ENCODE measurements around the gene NEK10.

DNA sequence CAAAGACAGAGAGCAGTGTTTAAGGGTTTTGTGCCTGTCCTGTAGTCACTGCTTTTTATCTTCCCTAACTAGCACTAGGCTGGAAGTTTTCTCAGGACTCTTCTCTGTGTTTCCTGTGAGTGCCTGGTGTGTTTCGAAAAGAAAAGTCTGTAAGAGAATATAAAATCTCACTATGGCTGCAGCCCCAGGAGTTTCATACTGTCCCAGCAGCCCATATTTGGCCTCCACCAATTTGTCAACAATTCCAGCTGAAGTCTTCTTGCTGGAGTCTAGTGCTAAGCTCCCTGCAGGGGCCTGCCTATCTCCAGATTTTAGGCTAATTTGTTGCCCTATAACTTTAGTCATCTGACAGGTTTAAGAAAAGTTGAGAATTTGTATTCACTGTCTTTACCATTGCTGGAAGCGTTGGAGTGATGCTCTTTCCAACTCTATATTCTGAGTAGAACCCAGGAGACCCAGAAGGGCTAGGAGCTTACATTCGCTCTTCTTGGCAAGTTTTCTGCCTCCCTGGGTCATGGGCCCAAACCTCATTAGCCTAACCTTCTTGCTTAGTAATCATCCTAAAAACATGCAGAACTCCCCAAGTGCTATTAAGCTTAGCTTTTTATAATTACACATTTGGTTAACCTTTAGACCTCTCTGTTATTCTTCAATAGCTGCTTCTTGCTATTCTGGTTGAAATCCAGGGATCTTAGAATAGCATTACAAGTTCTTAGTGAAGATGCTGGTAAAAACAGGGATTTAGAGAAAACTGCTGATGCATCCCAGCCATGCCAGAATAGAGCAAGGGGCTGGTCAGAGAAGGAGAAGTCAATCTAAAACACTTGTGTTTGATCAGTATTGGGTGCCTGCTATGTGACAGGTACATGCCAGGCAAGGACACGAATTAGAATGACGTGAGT lies 283.1 kb downstream of the NEK10 start:
- TF ChIP-seq, protein P1, sequence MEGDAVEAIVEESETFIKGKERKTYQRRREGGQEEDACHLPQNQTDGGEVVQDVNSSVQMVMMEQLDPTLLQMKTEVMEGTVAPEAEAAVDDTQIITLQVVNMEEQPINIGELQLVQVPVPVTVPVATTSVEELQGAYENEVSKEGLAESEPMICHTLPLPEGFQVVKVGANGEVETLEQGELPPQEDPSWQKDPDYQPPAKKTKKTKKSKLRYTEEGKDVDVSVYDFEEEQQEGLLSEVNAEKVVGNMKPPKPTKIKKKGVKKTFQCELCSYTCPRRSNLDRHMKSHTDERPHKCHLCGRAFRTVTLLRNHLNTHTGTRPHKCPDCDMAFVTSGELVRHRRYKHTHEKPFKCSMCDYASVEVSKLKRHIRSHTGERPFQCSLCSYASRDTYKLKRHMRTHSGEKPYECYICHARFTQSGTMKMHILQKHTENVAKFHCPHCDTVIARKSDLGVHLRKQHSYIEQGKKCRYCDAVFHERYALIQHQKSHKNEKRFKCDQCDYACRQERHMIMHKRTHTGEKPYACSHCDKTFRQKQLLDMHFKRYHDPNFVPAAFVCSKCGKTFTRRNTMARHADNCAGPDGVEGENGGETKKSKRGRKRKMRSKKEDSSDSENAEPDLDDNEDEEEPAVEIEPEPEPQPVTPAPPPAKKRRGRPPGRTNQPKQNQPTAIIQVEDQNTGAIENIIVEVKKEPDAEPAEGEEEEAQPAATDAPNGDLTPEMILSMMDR (IDR thresholded peaks at IDR 0.05), result no peak
- no peak for TF ChIP-seq POLR2A (IDR thresholded peaks at IDR 0.05)

Data from lower leg skin (tissue), 3 donors.